ENCODE results near the gene RANBP3. TPM values are rescaled to one million over a fixed set of nuclear protein-coding genes. Genes with fewer than 3 reads are reported as not detected.
"Not testable (repeated sequence)": the region's sequence is repeated elsewhere in the genome, so short reads cannot be mapped to it uniquely, and the experiment has no call there.

The RANBP3 gene
- total and polyA plus RNA-seq, 7 donors = 27.0 to 86.4 (median 63.1) TPM

DNA sequence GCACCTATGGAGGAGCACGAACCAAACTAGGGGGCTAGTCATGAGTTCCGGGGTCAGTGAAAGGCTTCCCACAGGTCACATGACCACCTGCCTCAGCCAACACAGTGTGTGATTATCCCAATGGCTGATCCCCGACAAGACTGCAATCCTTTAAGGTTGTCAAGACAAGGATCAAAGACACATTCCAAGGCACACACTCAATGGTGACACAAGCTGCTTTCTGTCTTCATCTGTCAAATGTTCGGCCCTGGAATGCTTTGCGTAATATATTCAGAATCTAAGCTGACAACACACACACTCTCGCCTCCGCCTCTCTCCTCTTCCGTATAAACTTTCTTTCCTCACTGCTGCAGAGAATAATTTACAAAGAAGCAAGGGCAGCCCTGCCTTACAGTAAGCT, 11.7 kb downstream of the RANBP3 start:
- WGBS, 2 donors = 73 to 76% methylated on average over 8 of the region's 8 CpGs
- Histone ChIP-seq H3K9me3 (no peaks in the 10 kb centered on the region), H3K4me3 (no peak overlapping the region), H3K27me3 (no peaks in the 10 kb centered on the region), H3K4me1 (peaks cover 0 to 89% (median 87%) of the 10 kb centered on the region in 4 donors), H3K36me3 (no peaks in the 10 kb centered on the region), H3K27ac (peak overlapping the region; percentile 71 to 89 (median 84))
- intact Hi-C loops (cut with DNase I) = loop anchor here (5.0 kb wide), 1 partner anchor 164 kb away; no protein-coding TSS in a partner anchor
- TF ChIP-seq EP300 (IDR thresholded peaks at IDR 0.05) (peak in 2 of 4 donors; percentile 45 to 81), POLR2AphosphoS5 (IDR thresholded peaks at IDR 0.05) (peak; percentile 75 to 94 (median 88)), POLR2A (IDR thresholded peaks at IDR 0.05) (no peak)
- TF ChIP-seq, protein P1, sequence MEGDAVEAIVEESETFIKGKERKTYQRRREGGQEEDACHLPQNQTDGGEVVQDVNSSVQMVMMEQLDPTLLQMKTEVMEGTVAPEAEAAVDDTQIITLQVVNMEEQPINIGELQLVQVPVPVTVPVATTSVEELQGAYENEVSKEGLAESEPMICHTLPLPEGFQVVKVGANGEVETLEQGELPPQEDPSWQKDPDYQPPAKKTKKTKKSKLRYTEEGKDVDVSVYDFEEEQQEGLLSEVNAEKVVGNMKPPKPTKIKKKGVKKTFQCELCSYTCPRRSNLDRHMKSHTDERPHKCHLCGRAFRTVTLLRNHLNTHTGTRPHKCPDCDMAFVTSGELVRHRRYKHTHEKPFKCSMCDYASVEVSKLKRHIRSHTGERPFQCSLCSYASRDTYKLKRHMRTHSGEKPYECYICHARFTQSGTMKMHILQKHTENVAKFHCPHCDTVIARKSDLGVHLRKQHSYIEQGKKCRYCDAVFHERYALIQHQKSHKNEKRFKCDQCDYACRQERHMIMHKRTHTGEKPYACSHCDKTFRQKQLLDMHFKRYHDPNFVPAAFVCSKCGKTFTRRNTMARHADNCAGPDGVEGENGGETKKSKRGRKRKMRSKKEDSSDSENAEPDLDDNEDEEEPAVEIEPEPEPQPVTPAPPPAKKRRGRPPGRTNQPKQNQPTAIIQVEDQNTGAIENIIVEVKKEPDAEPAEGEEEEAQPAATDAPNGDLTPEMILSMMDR (IDR thresholded peaks at IDR 0.05) = no peak
- peak; percentile 82 for DNase-seq

DNA sequence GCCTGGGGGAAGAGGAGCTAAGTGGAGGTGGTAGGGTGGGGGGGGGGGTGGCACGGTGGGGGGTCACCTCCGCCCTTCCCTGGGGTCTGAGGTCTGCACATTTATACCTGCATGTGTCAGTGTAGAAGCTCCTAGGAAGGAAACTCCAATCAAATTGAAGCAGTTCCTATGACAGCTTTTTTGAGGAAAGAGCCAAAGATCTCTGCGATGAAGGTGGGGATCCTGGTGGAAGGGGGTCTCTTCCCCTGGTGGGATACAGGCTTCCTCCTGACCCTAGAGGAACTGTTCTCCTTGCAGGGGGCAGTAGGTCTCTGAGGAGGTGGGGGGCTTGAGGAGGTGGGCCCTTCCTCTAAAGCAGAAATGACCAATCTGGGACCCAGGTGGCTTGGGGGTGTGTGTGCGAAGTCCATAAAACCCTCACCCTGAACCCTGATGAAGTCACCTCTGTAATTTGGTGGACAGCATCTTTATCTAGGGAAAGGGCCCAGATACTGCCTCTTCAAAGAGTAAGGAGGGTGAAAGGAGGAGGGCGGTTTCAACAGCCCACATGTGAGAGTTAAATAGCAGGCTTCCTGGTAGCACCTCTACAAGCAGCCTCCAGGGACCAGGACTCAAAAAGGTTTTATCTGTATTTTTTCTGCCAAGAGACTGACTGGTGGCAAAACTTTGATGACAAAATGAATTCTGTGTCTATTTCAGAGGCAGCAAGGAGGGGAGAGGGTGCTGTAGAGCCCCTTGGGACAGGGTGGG, 12.9 kb downstream of the RANBP3 start:
- H3K4me3 ChIP-seq = no peak overlapping the region
- intact Hi-C loops (cut with DNase I) = loop anchor here (5.0 kb wide), 1 partner anchor 163 kb away; no protein-coding TSS in a partner anchor
- no peaks in the 10 kb centered on the region for H3K27me3 ChIP-seq
- H3K9me3 ChIP-seq = no peaks in the 10 kb centered on the region
- WGBS, 2 donors = 84 to 87% methylated on average over 5 of the region's 5 CpGs
- H3K4me1 ChIP-seq = peaks cover 0 to 99% (median 94%) of the 10 kb centered on the region in 4 donors
- H3K27ac ChIP-seq = peak overlapping the region; percentile 71 to 89 (median 84)
- DNase-seq = peak; percentile 54
- no peak for TF ChIP-seq POLR2AphosphoS5 (IDR thresholded peaks at IDR 0.05)
- TF ChIP-seq EP300 (IDR thresholded peaks at IDR 0.05) = no peak
- TF ChIP-seq POLR2A (IDR thresholded peaks at IDR 0.05) = no peak
- no peaks in the 10 kb centered on the region for H3K36me3 ChIP-seq

- TF ChIP-seq POLR2AphosphoS5 (IDR thresholded peaks at IDR 0.05) = no peak
- TF ChIP-seq, protein P1 (IDR thresholded peaks at IDR 0.05) = no peak
- TF ChIP-seq POLR2A (IDR thresholded peaks at IDR 0.05) = no peak
- no peak for TF ChIP-seq EP300 (IDR thresholded peaks at IDR 0.05)
- intact Hi-C loops (cut with DNase I) = no loop called here
- Histone ChIP-seq H3K9me3 (no peaks in the 10 kb centered on the region), H3K36me3 (no peaks in the 10 kb centered on the region), H3K4me3 (no peak overlapping the region), H3K4me1 (peaks cover 0 to 98% (median 90%) of the 10 kb centered on the region in 4 donors), H3K27me3 (no peaks in the 10 kb centered on the region), H3K27ac (peak overlapping the region; percentile 71 to 89 (median 84))
- 92 to 96% methylated on average over 7 of the region's 7 CpGs for WGBS, 2 donors
- no peak for DNase-seq
Observed at GRCh38 chr19:5963855-5964254, 14.1 kb downstream of the RANBP3 start.

- intact Hi-C loops (cut with DNase I); DNase-seq; H3K36me3 ChIP-seq; H3K27me3 ChIP-seq; H3K9me3 ChIP-seq; H3K4me3 ChIP-seq: not testable (repeated sequence)
- H3K27ac ChIP-seq = peak overlapping the region; percentile 63 to 89 (median 84)
- H3K4me1 ChIP-seq = peaks cover 0 to 98% (median 84%) of the 10 kb centered on the region in 4 donors
- WGBS, 2 donors = 91 to 93% methylated on average over 6 of the region's 6 CpGs
Observed at GRCh38 chr19:5963259-5963658, 14.7 kb downstream of the RANBP3 start.

DNA sequence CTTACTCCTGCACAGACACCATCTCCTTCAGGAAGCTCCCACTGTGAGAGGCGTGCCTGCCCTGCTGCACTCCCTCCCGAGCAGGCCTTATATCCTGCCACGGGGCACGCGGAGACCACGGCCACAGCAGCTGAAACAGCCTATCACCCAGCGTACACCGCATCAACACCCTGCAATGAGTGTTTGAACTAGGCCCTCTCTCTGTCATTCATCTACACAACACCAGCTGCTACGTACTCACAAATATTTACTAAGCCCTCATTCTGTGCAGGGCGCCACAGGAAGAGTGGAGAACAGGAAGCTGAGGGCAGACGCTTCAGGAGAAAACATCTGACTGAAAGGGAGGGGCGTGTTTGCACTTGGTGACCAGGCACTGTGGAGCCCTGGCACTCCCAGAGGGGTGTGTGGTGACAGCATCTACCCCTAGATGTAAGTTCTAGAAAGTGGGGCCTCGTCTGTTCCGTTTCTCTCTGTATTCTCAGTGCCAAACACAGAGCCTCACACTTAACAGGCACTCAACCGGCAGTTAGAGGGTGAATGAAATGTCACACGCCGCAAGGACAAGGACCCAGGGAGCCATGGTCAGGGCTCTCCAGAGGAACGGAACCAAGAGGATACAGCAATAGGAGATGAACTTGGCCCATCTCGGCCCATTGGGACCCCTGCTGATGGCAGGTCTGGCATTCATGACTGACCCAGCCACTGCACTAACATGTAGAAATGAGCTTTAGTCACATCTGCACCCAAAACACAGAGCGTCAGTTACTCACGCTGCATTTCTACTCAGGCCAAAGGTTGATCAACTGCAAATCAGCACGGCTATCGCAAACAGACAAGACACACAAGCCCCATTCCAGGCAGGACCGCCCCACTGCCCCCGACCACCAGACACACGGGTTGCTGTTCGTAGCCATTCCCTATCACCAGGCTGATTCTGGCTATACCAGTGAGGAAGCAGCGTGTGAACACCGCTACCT, 15.7 kb downstream of the RANBP3 start:
- TF ChIP-seq POLR2AphosphoS5 (IDR thresholded peaks at IDR 0.05) (peak in 1 of 4 donors; percentile 21), EP300 (IDR thresholded peaks at IDR 0.05) (no peak)
- Histone ChIP-seq H3K27me3 (no peaks in the 10 kb centered on the region), H3K27ac (peak overlapping the region; percentile 63 to 89 (median 84)), H3K36me3 (no peaks in the 10 kb centered on the region), H3K4me1 (peaks cover 0 to 98% (median 76%) of the 10 kb centered on the region in 4 donors), H3K4me3 (no peak overlapping the region), H3K9me3 (no peaks in the 10 kb centered on the region)
- no peak for DNase-seq
- WGBS, 2 donors = 14 to 31% methylated on average over 29 of the region's 29 CpGs
- intact Hi-C loops (cut with DNase I) = no loop called here

- H3K36me3 ChIP-seq; intact Hi-C loops (cut with DNase I); H3K4me3 ChIP-seq; DNase-seq; H3K9me3 ChIP-seq; H3K27me3 ChIP-seq: not testable (repeated sequence)
- Histone ChIP-seq H3K4me1 (peaks cover 0 to 98% (median 76%) of the 10 kb centered on the region in 4 donors), H3K27ac (peak overlapping the region; percentile 63 to 89 (median 84))
- WGBS, 2 donors = 47% methylated on average over 6 of the region's 6 CpGs
Observed at GRCh38 chr19:5961641-5961968, 16.3 kb downstream of the RANBP3 start.
